ENCODE measurements around the gene THRB.

The THRB gene

DNA sequence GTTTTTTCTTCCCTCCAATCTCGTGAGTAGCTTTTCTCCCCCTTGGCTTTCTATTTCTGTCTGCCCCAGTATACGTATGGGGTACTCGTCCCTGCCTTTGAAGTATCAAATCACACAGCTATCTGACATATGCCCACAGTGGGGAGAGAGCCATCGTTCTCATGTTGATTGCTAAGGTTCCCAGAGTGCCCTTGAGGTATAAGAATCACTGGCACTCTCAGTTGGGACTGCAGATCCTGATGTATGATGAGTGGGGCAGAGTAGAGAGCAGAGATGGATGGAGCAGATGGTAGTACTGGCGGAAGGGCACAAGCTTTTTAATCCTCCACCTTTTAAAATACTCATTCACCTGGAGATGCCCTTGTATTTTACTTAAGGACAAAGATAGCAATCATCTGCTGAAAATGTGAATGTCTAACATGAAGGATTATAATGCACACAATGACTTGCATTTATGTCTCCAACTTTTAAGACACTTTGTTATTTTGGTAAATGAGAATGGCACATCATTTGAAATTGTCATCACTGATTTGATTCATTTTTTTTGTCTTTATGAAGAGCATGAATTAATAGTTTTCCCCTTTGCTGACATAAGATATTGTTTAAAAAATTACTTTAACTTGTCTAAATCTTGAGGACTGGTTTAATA lies 310.0 kb downstream of the THRB start:
- Histone ChIP-seq H3K27ac (ENCODE audit: low read depth, low read length) (no peak overlapping the region), H3K27me3 (ENCODE audit: control insufficient read depth in 1 of 2, insufficient read depth in 2 of 2, low read length in 2 of 2) (no peaks in the 10 kb centered on the region), H3K4me1 (ENCODE audit: control insufficient read depth in 1 of 2, insufficient read depth in 2 of 2, low read length in 2 of 2) (no peaks in the 10 kb centered on the region), H3K9ac (ENCODE audit: low read depth in 1 of 2, low read length in 2 of 2) (no peak overlapping the region), H3K4me3 (ENCODE audit: low read depth in 1 of 2, low read length in 2 of 2) (no peak overlapping the region), H3K9me3 (ENCODE audit: control insufficient read depth in 1 of 2, low read length in 2 of 2) (no peaks in the 10 kb centered on the region), H3K36me3 (ENCODE audit: control insufficient read depth in 1 of 2, insufficient read depth in 2 of 2, low read length in 2 of 2) (no peaks in the 10 kb centered on the region)

DNA sequence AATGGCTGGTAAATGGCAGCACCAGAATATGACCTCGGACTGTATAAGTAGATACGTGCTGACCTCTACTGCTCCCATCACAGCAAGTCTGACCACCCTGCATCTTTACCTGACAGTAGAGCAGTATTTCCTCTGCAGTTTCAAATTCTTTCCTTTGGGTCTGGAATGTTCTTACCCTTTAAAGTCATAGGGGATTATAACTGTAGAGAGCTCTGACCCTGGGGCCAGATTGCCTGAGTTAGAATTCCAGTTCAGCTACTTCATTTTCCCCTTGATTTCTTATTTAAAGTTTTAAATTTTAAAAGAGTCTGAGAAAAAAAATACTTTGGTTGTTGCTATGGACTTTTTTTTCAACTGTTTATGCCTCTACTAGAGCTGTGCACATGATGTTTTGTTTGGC lies 311.9 kb downstream of the THRB start:
- Histone ChIP-seq H3K9me3 (ENCODE audit: control insufficient read depth in 1 of 2, low read length in 2 of 2) (no peaks in the 10 kb centered on the region), H3K36me3 (ENCODE audit: control insufficient read depth in 1 of 2, insufficient read depth in 2 of 2, low read length in 2 of 2) (no peaks in the 10 kb centered on the region), H3K9ac (ENCODE audit: low read depth in 1 of 2, low read length in 2 of 2) (no peak overlapping the region), H3K4me1 (ENCODE audit: control insufficient read depth in 1 of 2, insufficient read depth in 2 of 2, low read length in 2 of 2) (no peaks in the 10 kb centered on the region), H3K4me3 (ENCODE audit: low read depth in 1 of 2, low read length in 2 of 2) (no peak overlapping the region), H3K27ac (ENCODE audit: low read depth, low read length) (no peak overlapping the region), H3K27me3 (ENCODE audit: control insufficient read depth in 1 of 2, insufficient read depth in 2 of 2, low read length in 2 of 2) (no peaks in the 10 kb centered on the region)

DNA sequence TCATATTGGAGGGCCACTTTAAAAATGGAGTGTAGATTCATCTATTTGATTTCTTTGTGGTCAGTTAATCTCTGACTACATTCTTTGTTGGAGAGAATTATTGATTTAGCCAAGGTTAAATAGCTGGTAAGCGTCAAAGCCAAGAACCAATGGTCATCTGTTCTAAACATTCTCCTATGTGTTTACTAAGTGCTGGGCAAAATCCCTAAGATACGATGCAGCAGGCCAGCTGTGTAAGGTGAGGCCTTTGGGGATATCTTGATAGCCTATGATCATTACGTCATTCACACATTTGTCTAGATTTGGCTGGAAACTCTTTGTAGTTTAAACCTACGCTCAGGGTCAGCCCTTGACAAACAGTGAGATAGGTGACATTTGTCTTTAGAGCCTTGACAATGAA lies 313.4 kb downstream of the THRB start:
- Histone ChIP-seq H3K9me3 (ENCODE audit: control insufficient read depth in 1 of 2, low read length in 2 of 2) (no peaks in the 10 kb centered on the region), H3K27me3 (ENCODE audit: control insufficient read depth in 1 of 2, insufficient read depth in 2 of 2, low read length in 2 of 2) (no peaks in the 10 kb centered on the region), H3K4me1 (ENCODE audit: control insufficient read depth in 1 of 2, insufficient read depth in 2 of 2, low read length in 2 of 2) (no peaks in the 10 kb centered on the region), H3K4me3 (ENCODE audit: low read depth in 1 of 2, low read length in 2 of 2) (no peak overlapping the region), H3K27ac (ENCODE audit: low read depth, low read length) (no peak overlapping the region), H3K9ac (ENCODE audit: low read depth in 1 of 2, low read length in 2 of 2) (no peak overlapping the region), H3K36me3 (ENCODE audit: control insufficient read depth in 1 of 2, insufficient read depth in 2 of 2, low read length in 2 of 2) (no peaks in the 10 kb centered on the region)

DNA sequence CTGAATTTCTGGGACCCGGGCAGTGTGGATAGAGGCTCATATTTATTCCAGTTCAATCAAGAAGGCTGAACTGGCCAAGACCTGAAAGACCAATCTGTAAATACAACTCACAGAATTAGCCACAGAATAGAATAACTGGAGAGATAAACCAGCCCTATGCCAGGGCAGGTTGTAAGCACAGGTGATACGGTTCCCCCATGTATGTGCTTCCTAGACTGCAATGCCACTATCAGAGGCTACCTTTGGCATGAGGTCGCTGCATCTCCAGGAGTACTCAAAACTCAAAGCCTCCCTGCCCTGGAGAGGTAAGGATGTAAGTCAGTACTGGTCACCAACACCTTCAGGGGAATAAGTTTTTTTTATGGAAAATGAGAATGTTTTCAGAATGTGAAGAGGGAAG lies 314.0 kb downstream of the THRB start:
- no peak overlapping the region for H3K27ac ChIP-seq (ENCODE audit: low read depth, low read length)
- no peak overlapping the region for H3K4me3 ChIP-seq (ENCODE audit: low read depth in 1 of 2, low read length in 2 of 2)
- no peaks in the 10 kb centered on the region for H3K27me3 ChIP-seq (ENCODE audit: control insufficient read depth in 1 of 2, insufficient read depth in 2 of 2, low read length in 2 of 2)
- no peaks in the 10 kb centered on the region for H3K4me1 ChIP-seq (ENCODE audit: control insufficient read depth in 1 of 2, insufficient read depth in 2 of 2, low read length in 2 of 2)
- no peak overlapping the region for H3K9ac ChIP-seq (ENCODE audit: low read depth in 1 of 2, low read length in 2 of 2)
- no peaks in the 10 kb centered on the region for H3K9me3 ChIP-seq (ENCODE audit: control insufficient read depth in 1 of 2, low read length in 2 of 2)
- H3K36me3 ChIP-seq (ENCODE audit: control insufficient read depth in 1 of 2, insufficient read depth in 2 of 2, low read length in 2 of 2) = no peaks in the 10 kb centered on the region

DNA sequence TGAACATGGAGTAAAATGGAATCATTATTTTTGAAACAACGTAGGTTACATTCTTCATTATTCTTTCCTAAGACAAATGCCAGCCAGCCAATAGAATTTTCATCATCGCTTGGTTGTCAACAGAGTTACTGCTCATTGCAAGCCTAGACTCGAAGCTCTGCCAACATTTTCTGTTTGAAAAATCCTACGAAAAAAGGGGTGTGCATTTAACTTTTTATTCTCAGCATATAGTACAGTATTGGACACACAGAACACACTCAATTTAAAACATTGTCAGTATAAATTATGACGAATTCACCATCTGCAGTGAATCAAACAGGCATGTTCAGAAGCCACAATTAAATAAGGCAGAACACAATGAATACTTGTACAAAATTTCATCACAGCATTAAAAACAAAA lies 317.4 kb downstream of the THRB start:
- no peaks in the 10 kb centered on the region for H3K9me3 ChIP-seq (ENCODE audit: control insufficient read depth in 1 of 2, low read length in 2 of 2)
- H3K27ac ChIP-seq (ENCODE audit: low read depth, low read length) = no peak overlapping the region
- H3K27me3 ChIP-seq (ENCODE audit: control insufficient read depth in 1 of 2, insufficient read depth in 2 of 2, low read length in 2 of 2) = no peaks in the 10 kb centered on the region
- no peaks in the 10 kb centered on the region for H3K36me3 ChIP-seq (ENCODE audit: control insufficient read depth in 1 of 2, insufficient read depth in 2 of 2, low read length in 2 of 2)
- no peaks in the 10 kb centered on the region for H3K4me1 ChIP-seq (ENCODE audit: control insufficient read depth in 1 of 2, insufficient read depth in 2 of 2, low read length in 2 of 2)
- no peak overlapping the region for H3K4me3 ChIP-seq (ENCODE audit: low read depth in 1 of 2, low read length in 2 of 2)
- no peak overlapping the region for H3K9ac ChIP-seq (ENCODE audit: low read depth in 1 of 2, low read length in 2 of 2)

DNA sequence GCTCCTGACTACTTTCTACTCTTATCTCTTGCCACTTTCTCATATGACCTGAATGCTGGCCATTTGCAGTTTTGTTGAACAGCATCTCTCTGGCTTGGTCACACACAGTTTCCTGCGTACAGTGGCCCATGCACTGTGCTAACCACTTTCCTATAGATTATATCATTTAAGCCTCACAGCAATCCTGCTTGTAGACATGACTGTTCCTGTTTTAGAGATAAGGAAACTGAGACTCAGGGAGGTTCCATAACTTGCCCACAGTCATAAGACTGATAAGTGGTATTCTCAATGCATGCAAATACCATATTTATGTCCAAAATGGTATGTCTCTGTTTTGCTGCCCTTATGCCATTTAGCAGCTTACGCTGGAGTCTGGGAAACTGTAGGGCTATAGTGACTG lies 320.0 kb downstream of the THRB start:
- no peaks in the 10 kb centered on the region for H3K4me1 ChIP-seq (ENCODE audit: control insufficient read depth in 1 of 2, insufficient read depth in 2 of 2, low read length in 2 of 2)
- no peaks in the 10 kb centered on the region for H3K27me3 ChIP-seq (ENCODE audit: control insufficient read depth in 1 of 2, insufficient read depth in 2 of 2, low read length in 2 of 2)

DNA sequence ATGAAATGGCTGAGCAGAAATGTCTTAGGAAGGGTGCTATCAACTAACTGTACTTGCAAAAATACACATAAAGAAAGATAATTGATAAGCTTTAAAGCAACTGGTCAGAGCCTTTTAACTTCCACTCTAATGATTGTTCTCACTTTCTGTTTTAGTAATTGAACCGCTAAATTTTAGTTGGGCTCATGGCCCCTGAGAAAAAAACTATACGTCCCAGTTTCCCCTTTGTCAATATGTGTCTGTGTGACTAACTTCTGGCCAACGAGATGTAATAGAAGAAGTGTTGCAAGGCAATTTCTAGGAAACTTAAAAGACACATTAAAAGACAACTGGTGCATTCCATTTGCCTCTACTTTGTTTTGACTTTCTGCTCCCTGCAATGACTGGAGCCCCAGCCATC lies 325.7 kb downstream of the THRB start:
- no peaks in the 10 kb centered on the region for H3K36me3 ChIP-seq (ENCODE audit: control insufficient read depth in 1 of 2, insufficient read depth in 2 of 2, low read length in 2 of 2)
- no peaks in the 10 kb centered on the region for H3K4me1 ChIP-seq (ENCODE audit: control insufficient read depth in 1 of 2, insufficient read depth in 2 of 2, low read length in 2 of 2)
- H3K9ac ChIP-seq (ENCODE audit: low read depth in 1 of 2, low read length in 2 of 2) = no peak overlapping the region
- no peak overlapping the region for H3K4me3 ChIP-seq (ENCODE audit: low read depth in 1 of 2, low read length in 2 of 2)
- no peaks in the 10 kb centered on the region for H3K27me3 ChIP-seq (ENCODE audit: control insufficient read depth in 1 of 2, insufficient read depth in 2 of 2, low read length in 2 of 2)
- H3K27ac ChIP-seq (ENCODE audit: low read depth, low read length) = no peak overlapping the region
- no peaks in the 10 kb centered on the region for H3K9me3 ChIP-seq (ENCODE audit: control insufficient read depth in 1 of 2, low read length in 2 of 2)

More for the DNA sequence above, 320.0 kb downstream of the THRB start:
- Histone ChIP-seq H3K9me3 (ENCODE audit: control insufficient read depth in 1 of 2, low read length in 2 of 2) (no peaks in the 10 kb centered on the region), H3K4me3 (ENCODE audit: low read depth in 1 of 2, low read length in 2 of 2) (no peak overlapping the region), H3K9ac (ENCODE audit: low read depth in 1 of 2, low read length in 2 of 2) (no peak overlapping the region), H3K27ac (ENCODE audit: low read depth, low read length) (no peak overlapping the region), H3K36me3 (ENCODE audit: control insufficient read depth in 1 of 2, insufficient read depth in 2 of 2, low read length in 2 of 2) (no peaks in the 10 kb centered on the region)

DNA sequence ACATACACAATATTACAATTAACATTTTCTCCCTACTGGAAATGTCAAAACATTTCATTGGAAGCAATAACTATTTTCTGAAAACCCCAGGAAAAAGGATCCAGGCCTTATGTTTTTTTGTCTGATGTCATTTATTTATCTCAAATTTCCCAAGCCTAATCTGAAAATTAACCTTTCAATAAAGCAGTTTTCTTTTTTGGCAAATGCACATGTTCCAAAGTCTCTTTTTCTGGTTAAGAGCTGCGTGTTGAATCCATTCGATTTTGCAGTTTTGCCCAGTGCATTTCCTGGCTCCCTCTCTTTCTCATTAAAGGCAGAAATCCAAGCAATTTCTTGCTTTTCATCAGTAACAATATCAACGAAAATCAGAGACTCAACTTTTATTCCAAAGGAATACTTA lies 327.2 kb downstream of the THRB start:
- Histone ChIP-seq H3K4me3 (ENCODE audit: low read depth in 1 of 2, low read length in 2 of 2) (no peak overlapping the region), H3K27ac (ENCODE audit: low read depth, low read length) (no peak overlapping the region), H3K9me3 (ENCODE audit: control insufficient read depth in 1 of 2, low read length in 2 of 2) (no peaks in the 10 kb centered on the region), H3K9ac (ENCODE audit: low read depth in 1 of 2, low read length in 2 of 2) (no peak overlapping the region), H3K27me3 (ENCODE audit: control insufficient read depth in 1 of 2, insufficient read depth in 2 of 2, low read length in 2 of 2) (no peaks in the 10 kb centered on the region), H3K36me3 (ENCODE audit: control insufficient read depth in 1 of 2, insufficient read depth in 2 of 2, low read length in 2 of 2) (no peaks in the 10 kb centered on the region), H3K4me1 (ENCODE audit: control insufficient read depth in 1 of 2, insufficient read depth in 2 of 2, low read length in 2 of 2) (no peaks in the 10 kb centered on the region)

DNA sequence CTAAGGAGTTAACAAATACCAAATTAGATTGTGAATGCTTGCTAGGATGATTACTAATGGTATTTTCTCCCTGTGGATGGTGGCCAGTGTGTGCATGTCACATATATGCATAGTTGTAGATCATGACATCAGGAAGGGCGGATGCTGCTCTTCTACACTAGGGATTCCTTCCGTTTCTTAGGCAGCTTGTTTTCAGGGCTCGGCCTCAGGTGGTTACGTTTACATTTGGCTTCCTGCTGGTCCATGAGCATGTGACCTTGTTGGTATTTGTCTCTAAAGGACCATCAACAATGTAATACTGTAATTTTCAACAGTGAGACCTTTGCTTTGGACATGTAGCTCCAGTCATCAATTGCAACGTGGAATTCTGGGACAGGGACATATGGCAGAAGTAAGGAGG lies 328.1 kb downstream of the THRB start:
- no peak overlapping the region for H3K4me3 ChIP-seq (ENCODE audit: low read depth in 1 of 2, low read length in 2 of 2)
- H3K27me3 ChIP-seq (ENCODE audit: control insufficient read depth in 1 of 2, insufficient read depth in 2 of 2, low read length in 2 of 2) = no peaks in the 10 kb centered on the region
- no peaks in the 10 kb centered on the region for H3K4me1 ChIP-seq (ENCODE audit: control insufficient read depth in 1 of 2, insufficient read depth in 2 of 2, low read length in 2 of 2)
- H3K9ac ChIP-seq (ENCODE audit: low read depth in 1 of 2, low read length in 2 of 2) = no peak overlapping the region
- no peak overlapping the region for H3K27ac ChIP-seq (ENCODE audit: low read depth, low read length)
- no peaks in the 10 kb centered on the region for H3K36me3 ChIP-seq (ENCODE audit: control insufficient read depth in 1 of 2, insufficient read depth in 2 of 2, low read length in 2 of 2)
- H3K9me3 ChIP-seq (ENCODE audit: control insufficient read depth in 1 of 2, low read length in 2 of 2) = no peaks in the 10 kb centered on the region

DNA sequence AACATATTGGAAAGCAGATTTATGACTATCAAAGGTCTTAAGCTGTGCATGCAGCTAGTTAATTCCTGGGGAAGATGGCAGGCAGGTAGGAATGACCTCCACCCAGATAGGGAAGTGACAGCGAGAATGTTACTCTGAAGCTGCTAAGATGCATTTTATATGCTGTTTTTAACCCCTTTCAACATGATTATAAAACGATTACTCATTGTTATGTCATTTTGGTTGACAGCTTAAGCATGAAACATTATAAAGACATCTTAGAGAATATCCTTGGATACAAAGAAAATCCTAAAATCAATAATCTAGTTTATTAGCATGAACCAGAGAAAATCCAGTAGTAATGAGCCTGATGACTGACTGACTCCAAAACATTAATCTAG lies 329.1 kb downstream of the THRB start:
- Histone ChIP-seq H3K9ac (ENCODE audit: low read depth in 1 of 2, low read length in 2 of 2) (no peak overlapping the region), H3K9me3 (ENCODE audit: control insufficient read depth in 1 of 2, low read length in 2 of 2) (no peaks in the 10 kb centered on the region), H3K36me3 (ENCODE audit: control insufficient read depth in 1 of 2, insufficient read depth in 2 of 2, low read length in 2 of 2) (no peaks in the 10 kb centered on the region), H3K27me3 (ENCODE audit: control insufficient read depth in 1 of 2, insufficient read depth in 2 of 2, low read length in 2 of 2) (no peaks in the 10 kb centered on the region), H3K4me3 (ENCODE audit: low read depth in 1 of 2, low read length in 2 of 2) (no peak overlapping the region), H3K4me1 (ENCODE audit: control insufficient read depth in 1 of 2, insufficient read depth in 2 of 2, low read length in 2 of 2) (no peaks in the 10 kb centered on the region), H3K27ac (ENCODE audit: low read depth, low read length) (no peak overlapping the region)
